Transverse colon (tissue), 4 donors: Measurements from ENCODE around the gene OSCP1. TPM values are rescaled to one million over a fixed set of nuclear protein-coding genes. Genes with fewer than 3 reads are reported as not detected.

ENCODE experiments used
- DNase-seq: peaks from one replicate; pipeline ENCODE4 v3.0.0-alpha.2; 2019
- H3K27ac ChIP-seq, 4 donors: fragments of 200-600 bp; sonication (generic); 2 replicates each; pipeline ENCODE4 v1.5.1; 2016 to 2018; ENCODE audit warnings: inconsistent platforms in 4 of 4
- H3K27me3 ChIP-seq: fragments of 200-600 bp; sonication (generic); 2 replicates; pipeline ENCODE4 v1.5.1; 2017; ENCODE audit warnings: inconsistent platforms
- H3K36me3 ChIP-seq, 4 donors: fragments of 200-600 bp; sonication (generic); 2 replicates each; pipeline ENCODE4 v1.5.1; 2017 to 2019; ENCODE audit warnings: inconsistent platforms in 4 of 4
- H3K4me1 ChIP-seq, 4 donors: fragments of 200-600 bp; sonication (generic); 2 replicates each; pipeline ENCODE4 v1.5.1; 2017 to 2020; ENCODE audit warnings: inconsistent platforms in 4 of 4
- H3K4me3 ChIP-seq, 4 donors: fragments of 200-600 bp; sonication (generic); 1 replicate in 1 of 4; 2 replicates in 3 of 4; pipeline versions ENCODE4 v1.5.1 to v1.6.1; 2017 to 2019; ENCODE audit warnings: inconsistent platforms in 4 of 4
- H3K9me3 ChIP-seq, 2 donors: fragments of 200-600 bp; sonication (generic); 2 replicates each; pipeline ENCODE4 v1.5.1; 2017 to 2019; ENCODE audit warnings: inconsistent platforms in 2 of 2
- CTCF ChIP-seq, 5 experiments: fragments of 200-600 bp in 3 of 5; fragments of 450-650 bp in 2 of 5; sonication (generic) in 3 of 5; IDR thresholded peaks; 1 replicate in 2 of 5; 2 replicates in 3 of 5; pipeline ENCODE4 v1.5.1; 2016 to 2017; ENCODE audit warnings: antibody characterized with exemption in 5 of 5, inconsistent platforms in 3 of 5, mild to moderate bottlenecking in 2 of 5, moderate library complexity in 1 of 5
- EP300 ChIP-seq: sonication (generic); formaldehyde crosslinking; IDR thresholded peaks from one replicate; pipeline ENCODE4 v1.6.1; 2017; ENCODE audit warnings: antibody characterized with exemption, low read depth
- POLR2A ChIP-seq: fragments of 450-650 bp; IDR thresholded peaks from one replicate; pipeline ENCODE4 v1.6.1; 2016; ENCODE audit warnings: antibody characterized with exemption, mild to moderate bottlenecking, moderate library complexity
- POLR2AphosphoS5 ChIP-seq, 3 donors: sonication (generic); formaldehyde crosslinking; IDR thresholded peaks; one replicate each; pipeline ENCODE4 v1.6.1; 2016; ENCODE audit warnings: antibody characterized with exemption in 3 of 3
- WGBS, 2 donors: methylation state at CpG; one replicate each; pipeline ENCODE4 v1.1.5; 2018; ENCODE audit warnings: low coverage in 1 of 2; 5-methylcytosine and 5-hydroxymethylcytosine counted together
- in situ Hi-C, 4 donors: fragments of 200-750 bp; cut with MboI; loops; one replicate each; pipeline versions ENCODE4 v1.15.0 to v1.15.1; 2017; ENCODE audit warnings: low sequenced_read_pairs in 3 of 4, low pct_ligation_motif_present in 1 of 4, low pct_unique_long_range_greater_than_20kb in 1 of 4
- intact Hi-C: fragments of 100-400 bp; cut with DNase I; formaldehyde crosslinking; loops from one replicate; pipeline ENCODE4 v1.15.1; 2023; ENCODE audit warnings: low total_unique reads
- total RNA-seq, 4 donors: library from RNA; depleted of rRNA; stranded (reverse); fragments of >200 nt; gene quantifications; one replicate each; pipeline ENCODE4 v1.1.0, GENCODE V29; 2016

Gene OSCP1
- total RNA-seq, 4 donors from 2014 or later, result 1.2 to 4.8 (median 3.7) TPM; not detected in 1

GRCh38 chr1:36453600-36454388 lies 3.5 kb upstream of the OSCP1 start:
- Histone ChIP-seq H3K27ac (no peak overlapping the region), H3K36me3 (peaks cover 0 to 17% (median 10%) of the 10 kb centered on the region in 4 donors), H3K4me1 (peaks cover 3 to 15% (median 8%) of the 10 kb centered on the region in 4 donors), H3K27me3 (no peaks in the 10 kb centered on the region), H3K4me3 (no peak overlapping the region), H3K9me3 (no peaks in the 10 kb centered on the region)
- in situ Hi-C loops, result no loop called here
- no peak for DNase-seq
- intact Hi-C loops, result no loop called here
- TF ChIP-seq POLR2A, result no peak
- TF ChIP-seq EP300, result no peak
- no peak for TF ChIP-seq POLR2AphosphoS5 (IDR thresholded peaks at IDR 0.05)
- TF ChIP-seq CTCF (IDR thresholded peaks at IDR 0.05), result no peak
- WGBS, 2 donors, result 95 to 96% methylated on average over 6 of the region's 6 CpGs

DNA sequence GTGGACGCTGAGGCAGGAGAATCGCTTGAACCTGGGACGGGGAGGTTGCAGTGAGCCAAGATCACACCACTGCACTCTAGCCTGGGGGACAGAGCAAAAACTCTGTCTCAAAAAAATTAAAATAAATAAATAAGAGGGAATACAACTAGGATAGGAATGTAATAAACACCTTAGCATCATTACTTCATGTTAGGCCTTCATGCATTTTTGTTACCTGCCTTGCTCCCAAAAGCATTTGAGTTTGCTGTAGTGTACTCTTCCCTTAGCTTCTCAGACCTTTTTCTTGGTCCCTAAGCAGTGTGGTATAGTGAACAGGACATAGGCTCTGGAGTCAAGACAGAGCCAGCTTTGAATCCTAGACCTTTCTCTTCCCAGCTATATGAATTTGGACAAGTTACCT lies 2.8 kb upstream of the OSCP1 start:
- Histone ChIP-seq H3K27ac (no peak overlapping the region), H3K4me3 (no peak overlapping the region), H3K27me3 (no peaks in the 10 kb centered on the region), H3K36me3 (peaks cover 0 to 17% (median 8%) of the 10 kb centered on the region in 4 donors), H3K9me3 (no peaks in the 10 kb centered on the region), H3K4me1 (peaks cover 3 to 15% (median 8%) of the 10 kb centered on the region in 4 donors)
- DNase-seq, result no peak
- TF ChIP-seq CTCF (IDR thresholded peaks at IDR 0.05), result no peak
- no peak for TF ChIP-seq EP300
- no peak for TF ChIP-seq POLR2AphosphoS5 (IDR thresholded peaks at IDR 0.05)
- TF ChIP-seq POLR2A, result no peak
- intact Hi-C loops (no loop called here), in situ Hi-C loops (no loop called here)
- WGBS, 2 donors, result 83% methylated on average over 3 of the region's 3 CpGs; no CpG with 5 or more reads in 1 of the 2 donors

DNA sequence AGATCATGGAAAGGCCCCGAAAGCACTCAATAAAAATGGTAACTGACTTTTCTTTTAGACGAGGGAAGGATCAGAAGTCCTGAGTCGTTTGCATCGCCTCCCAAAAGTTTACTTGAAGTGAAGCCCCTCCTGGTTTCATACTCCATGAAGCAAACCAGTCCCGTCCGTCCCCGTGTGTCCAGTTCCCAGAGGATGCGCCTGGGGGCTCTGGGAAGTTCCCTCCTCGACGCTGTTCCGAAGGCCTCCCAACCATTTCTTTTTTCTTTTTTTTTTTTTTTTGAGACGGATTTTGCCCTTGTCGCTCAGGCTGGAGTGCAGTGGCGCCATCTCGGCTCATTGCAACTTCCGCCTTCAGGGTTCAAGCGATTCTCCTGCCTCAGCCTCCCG lies 661 bp upstream of the OSCP1 start:
- no peaks in the 10 kb centered on the region for H3K27me3 ChIP-seq
- intact Hi-C loops (no loop called here), in situ Hi-C loops (no loop called here)
- peak overlapping the region; percentile 94 to 96 (median 94) for H3K27ac ChIP-seq
- 39% methylated on average over 18 of the region's 18 CpGs; no CpG with 5 or more reads in 1 of the 2 donors for WGBS, 2 donors
- peak overlapping the region; percentile 47 to 66 (median 62) for H3K4me3 ChIP-seq
- H3K4me1 ChIP-seq, result peaks cover 3 to 15% (median 8%) of the 10 kb centered on the region in 4 donors
- no peak for TF ChIP-seq POLR2A
- TF ChIP-seq EP300, result no peak
- no peak for TF ChIP-seq CTCF (IDR thresholded peaks at IDR 0.05)
- TF ChIP-seq POLR2AphosphoS5 (IDR thresholded peaks at IDR 0.05), result no peak
- DNase-seq, result no peak
- H3K9me3 ChIP-seq, result no peaks in the 10 kb centered on the region
- H3K36me3 ChIP-seq, result peaks cover 0 to 10% (median 5%) of the 10 kb centered on the region in 4 donors

DNA sequence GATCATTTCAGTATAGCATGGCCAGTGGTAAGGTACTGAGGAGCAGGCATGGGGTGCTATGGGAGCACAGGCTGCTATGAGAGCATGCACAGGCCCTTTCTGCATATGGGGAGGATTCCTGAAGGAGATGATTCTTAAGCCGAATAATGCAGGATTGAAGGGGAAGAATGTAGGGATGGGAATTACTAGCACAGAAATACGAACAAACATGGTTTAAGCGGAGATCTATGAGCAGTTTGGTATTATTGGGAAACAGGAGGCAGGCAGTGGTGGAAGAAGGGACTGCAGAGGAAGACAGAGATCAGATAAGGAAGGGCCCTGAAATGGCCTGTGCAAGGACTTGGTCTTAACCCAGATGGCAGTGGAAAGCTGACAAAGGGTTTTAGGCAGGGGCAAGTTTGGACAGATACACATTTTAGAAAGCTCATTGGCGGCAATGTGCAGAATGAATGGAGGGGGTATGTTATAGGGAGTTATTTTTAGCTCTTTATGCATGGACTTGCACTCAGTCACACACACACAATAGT lies 1.7 kb downstream of the OSCP1 start:
- intact Hi-C loops (no loop called here), in situ Hi-C loops (no loop called here)
- WGBS, 2 donors, result 95 to 96% methylated on average over 4 of the region's 4 CpGs
- Histone ChIP-seq H3K27ac (no peak overlapping the region), H3K27me3 (no peaks in the 10 kb centered on the region), H3K4me3 (no peak overlapping the region), H3K36me3 (no peaks in the 10 kb centered on the region), H3K9me3 (no peaks in the 10 kb centered on the region), H3K4me1 (peaks cover 3 to 15% (median 8%) of the 10 kb centered on the region in 4 donors)
- DNase-seq, result no peak
- no peak for TF ChIP-seq POLR2A
- TF ChIP-seq CTCF (IDR thresholded peaks at IDR 0.05), result no peak
- no peak for TF ChIP-seq EP300
- TF ChIP-seq POLR2AphosphoS5 (IDR thresholded peaks at IDR 0.05), result no peak
